H1 (cell line): ENCODE results near the gene CFAP61. TPM values are rescaled to one million over a fixed set of nuclear protein-coding genes. Genes with fewer than 3 reads are reported as not detected.

ENCODE experiments used
- CTCF ChIA-PET: fragments of 300-600 bp; sonication (Branson Sonifier 250); formaldehyde crosslinking; loops from one replicate; lab custom pipeline; 2021; ENCODE audit not compliant: partially characterized antibody; lab: Charles Lee
- POLR2A ChIA-PET: fragments of 300-600 bp; sonication (Branson Sonifier 250); formaldehyde crosslinking; loops from one replicate; lab custom pipeline; 2021; ENCODE audit warnings: inconsistent platforms; ENCODE audit not compliant: partially characterized antibody; lab: Charles Lee
- DNase-seq, 2 experiments: peaks; one replicate each; pipeline versions ENCODE4 v3.0.0 to v3.0.0-alpha.2; 2010 to 2022; ENCODE audit warnings: low spot score in 2 of 2, low read depth in 1 of 2, mixed read lengths in 1 of 2
- FAIRE-seq: peaks from 2 replicates; lab custom pipeline; 2011; peaks lifted over from hg19 to GRCh38; lab: Jason Lieb, UNC
- H2AFZ ChIP-seq: 2 replicates; pipeline ENCODE4 v1.8.1; 2012; ENCODE audit warnings: low read length, inconsistent platforms
- H2AK5ac ChIP-seq: 2 replicates; pipeline ENCODE4 v1.6.1; 2013; ENCODE audit warnings: low read depth, low read length
- H2BK120ac ChIP-seq: replicated peaks from 2 replicates; pipeline ENCODE3; 2013; ENCODE audit warnings: low read depth, low read length, inconsistent platforms
- H2BK12ac ChIP-seq: 2 replicates; pipeline ENCODE4 v1.6.1; 2013; ENCODE audit warnings: low read depth, low read length
- H2BK15ac ChIP-seq: 2 replicates; pipeline ENCODE4 v1.6.1; 2013; ENCODE audit warnings: low read length
- H2BK20ac ChIP-seq: 2 replicates; pipeline ENCODE4 v1.6.1; 2013; ENCODE audit warnings: low read length
- H2BK5ac ChIP-seq: 2 replicates; pipeline ENCODE4 v1.6.1; 2013; ENCODE audit warnings: low read depth, low read length
- H3K14ac ChIP-seq: 2 replicates; pipeline ENCODE4 v1.6.1; 2013; ENCODE audit warnings: inconsistent platforms; ENCODE audit not compliant: insufficient read length
- H3K18ac ChIP-seq: 2 replicates; pipeline ENCODE4 v1.6.1; 2013; ENCODE audit warnings: low read length; ENCODE audit errors: extremely low read depth
- H3K23ac ChIP-seq: 2 replicates; pipeline ENCODE4 v1.6.1; 2013; ENCODE audit warnings: inconsistent platforms; ENCODE audit not compliant: insufficient read length
- H3K23me2 ChIP-seq: 2 replicates; pipeline ENCODE4 v1.6.1; 2013; ENCODE audit warnings: low read depth, low read length
- H3K27ac ChIP-seq: 2 replicates; pipeline ENCODE4 v1.6.1; 2011; ENCODE audit warnings: low read depth, low read length, inconsistent platforms
- H3K27me3 ChIP-seq, 4 experiments: replicated peaks in 1 of 4; 1 replicate in 1 of 4; 2 replicates in 3 of 4; pipeline versions ENCODE4 v1.6.1 to v1.8.1; 2011 to 2013; ENCODE audit warnings: low read length in 3 of 4, mild to moderate bottlenecking in 3 of 4, inconsistent platforms in 2 of 4, mixed read lengths in 2 of 4, moderate library complexity in 1 of 4; ENCODE audit not compliant: control insufficient read depth in 3 of 4, insufficient read depth in 3 of 4; ENCODE audit errors: extremely low read depth in 1 of 4
- H3K36me3 ChIP-seq, 4 experiments: 2 replicates each; pipeline versions ENCODE4 v1.6.1 to v1.8.1; 2011 to 2013; ENCODE audit warnings: mild to moderate bottlenecking in 4 of 4, low read length in 3 of 4, moderate library complexity in 2 of 4, control low read depth in 1 of 4, inconsistent platforms in 1 of 4; ENCODE audit not compliant: insufficient read depth in 4 of 4, control insufficient read depth in 2 of 4
- H3K4ac ChIP-seq: replicated peaks from 2 replicates; pipeline ENCODE3; 2013; ENCODE audit warnings: low read length, low read depth, mixed read lengths, inconsistent platforms; ENCODE audit not compliant: insufficient read length
- H3K4me1 ChIP-seq, 4 experiments: replicated peaks in 1 of 4; 1 replicate in 1 of 4; 2 replicates in 3 of 4; pipeline versions ENCODE4 v1.6.1 to v1.8.1; 2011 to 2013; ENCODE audit warnings: low read length in 3 of 4, inconsistent platforms in 2 of 4, mixed read lengths in 1 of 4; ENCODE audit not compliant: insufficient read depth in 4 of 4, control insufficient read depth in 3 of 4
- H3K4me2 ChIP-seq, 2 experiments: 2 replicates each; pipeline versions ENCODE4 v1.6.1 to v1.8.1; 2011 to 2013; ENCODE audit warnings: low read depth in 2 of 2, low read length in 2 of 2, control low read depth in 1 of 2, inconsistent platforms in 1 of 2, mild to moderate bottlenecking in 1 of 2; ENCODE audit not compliant: insufficient read depth in 1 of 2
- H3K4me3 ChIP-seq, 4 experiments: fragments of 200-600, 300-600 bp in 1 of 4; sonication (generic), shearing (Covaris generic), sonication (Bioruptor Twin) in 1 of 4; 2 replicates each; pipeline versions ENCODE4 v1.5.1 to v1.8.1; 2011 to 2016; ENCODE audit warnings: low read length in 4 of 4, low read depth in 3 of 4, control low read depth in 2 of 4, inconsistent platforms in 2 of 4, mild to moderate bottlenecking in 2 of 4, mixed read lengths in 1 of 4, moderate library complexity in 1 of 4; ENCODE audit not compliant: insufficient read depth in 2 of 4; ENCODE audit errors: extremely low read depth in 1 of 4
- H3K56ac ChIP-seq: replicated peaks from 2 replicates; pipeline ENCODE3; 2013; ENCODE audit warnings: low read depth, mild to moderate bottlenecking, mixed read lengths, low read length, inconsistent platforms; ENCODE audit not compliant: insufficient read length
- H3K79me1 ChIP-seq: 2 replicates; pipeline ENCODE4 v1.6.1; 2013; ENCODE audit warnings: low read depth, low read length, control low read depth
- H3K79me2 ChIP-seq, 2 experiments: 2 replicates each; pipeline versions ENCODE4 v1.6.1 to v1.8.1; 2012 to 2013; ENCODE audit warnings: low read length in 2 of 2, mild to moderate bottlenecking in 2 of 2, inconsistent platforms in 1 of 2; ENCODE audit not compliant: insufficient read depth in 2 of 2, control insufficient read depth in 1 of 2
- H3K9ac ChIP-seq, 4 experiments: replicated peaks in 1 of 4; 1 replicate in 1 of 4; 2 replicates in 3 of 4; pipeline versions ENCODE4 v1.6.1 to v1.8.1; 2011 to 2013; ENCODE audit warnings: low read depth in 3 of 4, low read length in 3 of 4, control low read depth in 2 of 4, mild to moderate bottlenecking in 2 of 4, moderate library complexity in 2 of 4, inconsistent platforms in 1 of 4; ENCODE audit errors: extremely low read depth in 1 of 4
- H3K9me3 ChIP-seq, 2 experiments: 2 replicates each; pipeline versions ENCODE4 v1.6.1 to v1.8.1; 2012 to 2013; ENCODE audit warnings: mild to moderate bottlenecking in 2 of 2, moderate library complexity in 2 of 2, control low read depth in 1 of 2, inconsistent platforms in 1 of 2, low read depth in 1 of 2, low read length in 1 of 2, mixed read lengths in 1 of 2; ENCODE audit not compliant: insufficient read depth in 2 of 2
- H4K20me1 ChIP-seq, 2 experiments: replicated peaks in 1 of 2; 2 replicates each; pipeline versions ENCODE3 to v1.8.1; 2011 to 2013; ENCODE audit warnings: inconsistent platforms in 2 of 2, low read length in 2 of 2, mild to moderate bottlenecking in 1 of 2; ENCODE audit not compliant: insufficient read depth in 2 of 2, control insufficient read depth in 1 of 2
- H4K5ac ChIP-seq: 2 replicates; pipeline ENCODE4 v1.6.1; 2013; ENCODE audit warnings: low read length, low read depth, mixed read lengths, inconsistent platforms; ENCODE audit not compliant: insufficient read length
- H4K8ac ChIP-seq: 2 replicates; pipeline ENCODE4 v1.8.0; 2013; ENCODE audit warnings: mild to moderate bottlenecking, moderate library complexity, low read length, inconsistent platforms; ENCODE audit not compliant: insufficient read depth; ENCODE audit errors: extremely low read depth
- H4K91ac ChIP-seq: replicated peaks from 2 replicates; pipeline ENCODE3; 2013; ENCODE audit warnings: low read length, mixed read lengths, inconsistent platforms; ENCODE audit not compliant: insufficient read length
- ASH2L ChIP-seq: fragments of 200-600, 300-600 bp; sonication (generic); IDR thresholded peaks from one replicate; pipeline ENCODE4 v1.7.1; 2017; ENCODE audit warnings: low read length
- ATF2 ChIP-seq: IDR thresholded peaks from 2 replicates; pipeline ENCODE4 v1.6.1; 2012; ENCODE audit warnings: low read length, inconsistent platforms
- CTBP2 ChIP-seq: IDR thresholded peaks from 2 replicates; pipeline ENCODE4 v1.7.0; 2011; ENCODE audit warnings: borderline replicate concordance, mild to moderate bottlenecking, moderate library complexity, mixed read lengths, low read length; ENCODE audit not compliant: insufficient read depth, insufficient read length
- KDM4A ChIP-seq: IDR thresholded peaks from one replicate; pipeline ENCODE4 v1.7.1; 2012; ENCODE audit warnings: low read depth, mild to moderate bottlenecking, moderate library complexity, low read length, inconsistent platforms; ENCODE audit not compliant: severe bottlenecking
- RAD21 ChIP-seq, 2 experiments: IDR thresholded peaks in 1 of 2; conservative IDR thresholded peaks in 1 of 2; 2 replicates each; pipeline ENCODE4 v1.6.1; 2011; ENCODE audit warnings: low read depth in 2 of 2, low read length in 2 of 2, improper control_type of control experiment in 1 of 2, inconsistent platforms in 1 of 2, mild to moderate bottlenecking in 1 of 2, moderate library complexity in 1 of 2
- RBBP5 ChIP-seq: IDR thresholded peaks from 2 replicates; pipeline ENCODE4 v1.7.1; 2012; ENCODE audit warnings: low read depth, mild to moderate bottlenecking, inconsistent platforms, low read length, moderate library complexity, borderline replicate concordance
- RFX5 ChIP-seq: IDR thresholded peaks from 2 replicates; pipeline ENCODE4 v1.6.1; 2011; ENCODE audit warnings: low read depth, low read length, improper control_type of control experiment, borderline replicate concordance
- SAP30 ChIP-seq: fragments of 300-600 bp; sonication (generic); IDR thresholded peaks from 2 replicates; pipeline ENCODE4 v1.7.1; 2012; ENCODE audit warnings: low read length, moderate library complexity, mild to moderate bottlenecking, inconsistent platforms; ENCODE audit not compliant: insufficient read depth, insufficient replicate concordance
- TAF7 ChIP-seq: optimal IDR thresholded peaks from 2 replicates; pipeline ENCODE3; 2011; ENCODE audit warnings: low read depth, mild to moderate bottlenecking, inconsistent platforms, low read length, moderate library complexity, borderline replicate concordance
- WGBS, 2 experiments: shearing (Covaris generic) in 1 of 2; methylation state at CpG; one replicate each; pipeline versions ENCODE4 v1.1.6 to v1.1.7; 2013 to 2015; ENCODE audit warnings: low lambda C conversion rate in 2 of 2, mixed read lengths in 2 of 2, inconsistent platforms in 1 of 2, low coverage in 1 of 2, missing lambda C conversion rate in 1 of 2; ENCODE audit not compliant: insufficient replicate concordance in 2 of 2, insufficient coverage in 1 of 2, insufficient read length in 1 of 2; ENCODE audit errors: extremely low coverage in 1 of 2, missing lambda C conversion rate in 1 of 2; 5-methylcytosine and 5-hydroxymethylcytosine counted together
- polyA plus RNA-seq, 7 experiments: library from polyadenylated mRNA; depleted of rRNA in 3 of 7; stranded (reverse) in 5 of 7; unstranded in 2 of 7; fragments of >200 nt in 5 of 7; fragments of 200-250 nt in 2 of 7; gene quantifications; 1 replicate in 5 of 7; 2 replicates in 1 of 7; 4 replicates in 1 of 7; pipeline versions ENCODE4 v1.2.1 to v1.2.3, GENCODE V29; 2011 to 2013; ENCODE audit warnings: missing spikeins in 2 of 7, mixed read lengths in 2 of 7
- total RNA-seq: library from RNA; stranded (reverse); fragmentation: NEBNext Ultra II Directional; extraction: Animal tissue kit (Norgen Biotek cat#: 25700); gene quantifications from 2 replicates; pipeline ENCODE4 v1.2.1, GENCODE V29; 2021

Gene CFAP61
- total and polyA plus RNA-seq, 2 of the 8 experiments (the other 6 are each of a cell fraction or from before 2014, with no cell fraction given), result 0.29 to 0.61 TPM

GRCh38 chr20:20076297-20077065, 24.1 kb downstream of the CFAP61 start:
- H3K4me2 ChIP-seq, result no peak overlapping the region
- no peak overlapping the region for H2BK20ac ChIP-seq
- H3K79me1 ChIP-seq, result no peaks in the 10 kb centered on the region
- FAIRE-seq (no peak), DNase-seq (no peak)
- H4K5ac ChIP-seq, result no peak overlapping the region
- H3K27me3 ChIP-seq, result no peaks in the 10 kb centered on the region
- H2BK15ac ChIP-seq, result peak overlapping the region; percentile 68; the same call in 1 of the 2 replicates
- H2AK5ac ChIP-seq, result no peak overlapping the region
- no peak overlapping the region for H2BK12ac ChIP-seq
- no peak overlapping the region for H3K23ac ChIP-seq
- no peaks in the 10 kb centered on the region for H3K79me2 ChIP-seq
- no peak overlapping the region for H3K4ac ChIP-seq
- H2BK120ac ChIP-seq, result no peak overlapping the region
- no peaks in the 10 kb centered on the region for H3K36me3 ChIP-seq
- CTCF ChIA-PET, result interaction anchor here (0.7 to 1.4 kb wide), 2 partner anchors 161 to 422 kb away, joined by 3 to 5 read pairs; no protein-coding TSS in a partner anchor
- no peaks in the 10 kb centered on the region for H3K9me3 ChIP-seq
- H4K20me1 ChIP-seq, result no peaks in the 10 kb centered on the region
- H4K91ac ChIP-seq, result no peak overlapping the region
- no peak overlapping the region for H3K9ac ChIP-seq
- no peaks in the 10 kb centered on the region; the same call in 1 of the 2 replicates for H3K23me2 ChIP-seq
- no peak overlapping the region for H3K56ac ChIP-seq
- no peak overlapping the region for H3K14ac ChIP-seq
- H2AFZ ChIP-seq, result no peak overlapping the region
- peaks cover 5 to 8% (median 5%) of the 10 kb centered on the region in 4 experiments; a peak in 4 of 7 replicates for H3K4me1 ChIP-seq
- 91% methylated on average over 9 of the region's 9 CpGs; no CpG with 5 or more reads in 1 of the 2 experiments for WGBS, 2 experiments
- H4K8ac ChIP-seq, result peak overlapping the region; percentile 57; the same call in 1 of the 2 replicates
- POLR2A ChIA-PET, result no interaction called here
- H2BK5ac ChIP-seq, result no peak overlapping the region
- H3K4me3 ChIP-seq, result no peak overlapping the region
- H3K18ac ChIP-seq, result no peak overlapping the region
- no peak overlapping the region for H3K27ac ChIP-seq
- TF ChIP-seq CTBP2 (no peak), KDM4A (no peak), TAF7 (no peak), ASH2L (no peak), RBBP5 (no peak), ATF2 (no peak), SAP30 (no peak), RFX5 (no peak), RAD21 (IDR thresholded peaks at IDR 0.05 in 1 of 2, conservative IDR thresholded peaks at IDR 0.05 in 1 of 2; ENCODE audit: low read depth in 2 of 2, low read length in 2 of 2) (no peak)
